Body of pancreas (tissue), 4 donors: ENCODE results near the gene DNASE1.

Experiments
- POLR2A ChIP-seq, 3 donors: fragments of 450-650 bp; IDR thresholded peaks; one replicate each; pipeline ENCODE4 v1.6.1; 2016; ENCODE audit warnings: antibody characterized with exemption in 3 of 3, mild to moderate bottlenecking in 2 of 3
- TF ChIP-seq, protein P1 (sequence below), 7 experiments: fragments of 450-650 bp in 4 of 7; fragments of 200-600 bp in 3 of 7; sonication (generic) in 3 of 7; IDR thresholded peaks; one replicate each; pipeline ENCODE4 v1.5.1; 2016 to 2019; ENCODE audit warnings: antibody characterized with exemption in 7 of 7

DNA sequence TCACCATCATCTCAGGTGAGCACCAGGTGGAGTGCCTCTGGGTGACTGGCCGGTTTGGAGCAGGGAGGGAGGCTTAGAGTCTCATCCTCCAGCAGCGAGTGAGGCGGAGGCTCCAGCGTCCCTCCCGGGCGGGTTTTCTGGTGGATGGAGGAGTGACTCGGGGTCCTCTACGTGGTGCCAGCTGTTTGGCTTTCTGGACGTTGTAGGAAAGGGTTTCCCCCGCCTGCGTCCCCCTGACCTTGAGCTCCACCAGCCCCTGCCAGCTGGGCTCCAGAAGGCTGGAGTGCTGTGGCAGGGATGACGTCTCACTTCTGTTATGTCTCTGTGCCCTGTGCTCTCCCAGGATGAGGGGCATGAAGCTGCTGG is 522 bp downstream of the DNASE1 start:
- TF ChIP-seq, protein P1, sequence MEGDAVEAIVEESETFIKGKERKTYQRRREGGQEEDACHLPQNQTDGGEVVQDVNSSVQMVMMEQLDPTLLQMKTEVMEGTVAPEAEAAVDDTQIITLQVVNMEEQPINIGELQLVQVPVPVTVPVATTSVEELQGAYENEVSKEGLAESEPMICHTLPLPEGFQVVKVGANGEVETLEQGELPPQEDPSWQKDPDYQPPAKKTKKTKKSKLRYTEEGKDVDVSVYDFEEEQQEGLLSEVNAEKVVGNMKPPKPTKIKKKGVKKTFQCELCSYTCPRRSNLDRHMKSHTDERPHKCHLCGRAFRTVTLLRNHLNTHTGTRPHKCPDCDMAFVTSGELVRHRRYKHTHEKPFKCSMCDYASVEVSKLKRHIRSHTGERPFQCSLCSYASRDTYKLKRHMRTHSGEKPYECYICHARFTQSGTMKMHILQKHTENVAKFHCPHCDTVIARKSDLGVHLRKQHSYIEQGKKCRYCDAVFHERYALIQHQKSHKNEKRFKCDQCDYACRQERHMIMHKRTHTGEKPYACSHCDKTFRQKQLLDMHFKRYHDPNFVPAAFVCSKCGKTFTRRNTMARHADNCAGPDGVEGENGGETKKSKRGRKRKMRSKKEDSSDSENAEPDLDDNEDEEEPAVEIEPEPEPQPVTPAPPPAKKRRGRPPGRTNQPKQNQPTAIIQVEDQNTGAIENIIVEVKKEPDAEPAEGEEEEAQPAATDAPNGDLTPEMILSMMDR (IDR thresholded peaks at IDR 0.05) = no peak
- peak in 2 of 3 donors; percentile 37 to 47 for TF ChIP-seq POLR2A (IDR thresholded peaks at IDR 0.05)
